NT2/D1 (cell line): Measurements from ENCODE around the gene LRSAM1.

ENCODE experiments used
- SUZ12 ChIP-seq: IDR thresholded peaks from 2 replicates; pipeline ENCODE4 v1.6.1; 2011; ENCODE audit not compliant: insufficient read length, insufficient read depth; ENCODE audit errors: extremely low read depth
- YY1 ChIP-seq: IDR thresholded peaks from 2 replicates; pipeline ENCODE4 v1.6.1; 2011; ENCODE audit not compliant: insufficient read length, insufficient read depth
- ZNF274 ChIP-seq: IDR thresholded peaks from 2 replicates; pipeline ENCODE4 v1.6.1; 2011; ENCODE audit warnings: mild to moderate bottlenecking, low read depth, low read length

DNA sequence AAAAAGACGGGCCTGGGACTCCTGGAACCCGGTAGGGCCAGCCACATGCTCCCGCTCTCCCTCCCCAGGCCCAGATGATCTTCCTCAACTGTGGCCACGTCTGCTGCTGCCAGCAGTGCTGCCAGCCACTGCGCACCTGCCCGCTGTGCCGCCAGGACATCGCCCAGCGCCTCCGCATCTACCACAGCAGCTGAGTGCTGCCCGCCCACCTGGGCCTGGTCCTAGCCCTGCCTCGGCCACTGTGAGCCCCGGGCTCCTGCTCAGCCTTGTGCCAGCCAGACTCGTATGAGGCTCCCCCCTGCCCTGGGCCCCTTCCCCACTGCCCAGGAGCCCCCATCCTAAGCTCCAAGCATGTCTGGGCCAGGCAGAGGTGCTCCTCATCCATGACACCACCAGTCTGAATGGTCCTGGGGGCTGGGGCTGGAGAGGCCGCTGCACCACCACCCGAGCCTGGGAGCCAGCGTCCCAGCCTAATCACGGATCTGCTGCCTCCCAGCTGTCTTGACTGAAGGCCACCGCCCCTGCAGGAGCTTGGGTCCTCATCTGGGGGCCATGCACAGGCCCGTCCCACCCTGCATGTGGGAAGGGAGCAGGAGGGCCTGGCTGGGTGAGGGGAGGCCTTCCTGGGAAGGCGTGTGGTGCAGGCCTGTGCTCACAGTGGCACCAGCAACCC is 51.5 kb downstream of the LRSAM1 start:
- TF ChIP-seq SUZ12 (no peak), YY1 (no peak), ZNF274 (no peak)
